ENCODE data around the gene SAMM50. TPM values are rescaled to one million over a fixed set of nuclear protein-coding genes. Genes with fewer than 3 reads are reported as not detected.

The SAMM50 gene
- total RNA-seq, 2 experiments from 2014 or later = 41.9 to 42.4 TPM

DNA sequence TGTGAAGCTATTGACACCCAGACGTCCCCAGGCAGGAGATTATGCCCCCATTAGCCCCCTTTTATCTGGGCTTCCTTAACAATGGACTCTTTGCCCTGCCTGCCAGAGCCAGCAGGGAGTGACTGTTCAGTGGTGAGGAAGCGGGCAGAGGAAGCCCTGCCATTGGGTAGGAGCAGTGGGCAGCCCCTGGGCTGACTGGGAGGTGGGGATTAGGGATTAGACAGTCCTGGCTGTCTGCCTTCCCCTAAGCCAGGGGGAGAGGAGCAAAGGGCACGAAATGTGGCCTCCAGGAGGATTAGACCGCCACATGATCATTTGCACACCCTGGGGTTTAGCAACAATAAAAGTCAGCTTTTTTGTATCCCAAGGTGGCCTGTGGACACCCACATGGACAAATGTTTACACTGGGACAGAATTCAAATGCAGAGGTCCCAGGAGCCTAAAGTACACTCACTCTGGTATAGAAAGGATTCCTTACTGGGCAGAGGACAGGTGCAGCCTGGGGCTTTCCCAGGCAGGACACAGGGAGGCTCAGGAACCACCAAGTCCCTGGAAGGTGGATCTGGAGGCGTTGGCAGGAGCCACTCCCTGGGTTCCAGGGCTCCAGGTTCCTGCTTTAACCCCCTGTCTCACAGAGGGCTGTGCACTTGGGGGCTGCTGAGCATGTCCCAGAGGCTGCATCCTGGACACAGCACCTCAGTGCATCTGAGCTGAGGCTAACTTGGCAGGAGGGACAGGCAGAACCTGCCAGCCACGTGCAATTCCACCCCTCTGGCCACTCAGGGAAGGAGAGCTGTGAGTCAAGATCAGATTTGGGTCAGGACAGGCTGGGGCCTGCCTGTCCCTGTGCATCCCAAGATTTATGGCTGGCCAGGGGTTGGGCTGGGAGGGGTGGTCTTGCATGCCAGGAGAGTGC is 29.6 kb upstream of the SAMM50 start:
- H3K4me3 Mint-ChIP-seq = no peak overlapping the region
- ChIA-PET CTCF (interaction anchor here (0.9 kb wide), 1 partner anchor 43 kb away, joined by 3 read pairs; no protein-coding TSS in a partner anchor), POLR2A (no interaction called here)
- no peak for DNase-seq
- peaks cover 8% of the 10 kb centered on the region for H3K4me1 Mint-ChIP-seq
- H3K27ac Mint-ChIP-seq = no peak overlapping the region
- no peaks in the 10 kb centered on the region for H3K36me3 Mint-ChIP-seq (ENCODE audit: low read depth)
- H3K27me3 Mint-ChIP-seq = peaks cover 26% of the 10 kb centered on the region
- H3K9me3 Mint-ChIP-seq = no peaks in the 10 kb centered on the region

- Mint-ChIP-seq H3K27ac (no peak overlapping the region), H3K4me1 (peaks cover 8% of the 10 kb centered on the region), H3K27me3 (peaks cover 24% of the 10 kb centered on the region), H3K9me3 (no peaks in the 10 kb centered on the region), H3K4me3 (no peak overlapping the region), H3K36me3 (ENCODE audit: low read depth) (no peaks in the 10 kb centered on the region)
- POLR2A ChIA-PET = no interaction called here
- DNase-seq = no peak
- CTCF ChIA-PET = interaction anchor here (1.9 kb wide), 1 partner anchor 20 kb away, joined by 5 read pairs; no protein-coding TSS in a partner anchor
These were observed 28.9 kb upstream of the SAMM50 start for GRCh38 chr22:43926349-43926710.

DNA sequence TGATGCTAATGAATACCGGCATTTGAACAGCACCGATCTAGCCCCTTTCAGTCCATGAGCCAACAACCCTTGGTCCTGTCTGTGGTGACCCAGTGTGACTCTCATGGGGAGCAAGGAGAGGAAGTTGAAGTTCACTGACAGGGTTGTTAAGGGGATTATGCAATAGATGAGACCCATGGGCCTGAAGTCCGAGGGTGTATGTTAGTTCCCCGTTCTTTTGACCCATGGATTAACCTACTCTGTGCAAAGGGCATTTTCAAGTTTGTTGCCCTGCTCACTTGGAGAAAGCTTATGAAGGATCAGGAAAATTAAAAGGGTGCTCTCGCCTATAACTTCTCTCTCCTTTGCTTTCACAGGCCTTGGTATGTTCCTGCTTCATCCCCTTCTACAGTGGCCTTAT is 26.8 kb upstream of the SAMM50 start:
- no peak for DNase-seq
- POLR2A ChIA-PET = no interaction called here
- CTCF ChIA-PET = interaction anchor here (1.9 kb wide), 1 partner anchor 18 kb away, joined by 5 read pairs; no protein-coding TSS in a partner anchor
- no peak overlapping the region for H3K27ac Mint-ChIP-seq
- H3K9me3 Mint-ChIP-seq = no peaks in the 10 kb centered on the region
- H3K4me1 Mint-ChIP-seq = peaks cover 4% of the 10 kb centered on the region
- no peak overlapping the region for H3K4me3 Mint-ChIP-seq
- peaks cover 18% of the 10 kb centered on the region for H3K27me3 Mint-ChIP-seq
- H3K36me3 Mint-ChIP-seq (ENCODE audit: low read depth) = no peaks in the 10 kb centered on the region

GRCh38 chr22:43928908-43929307 is 26.3 kb upstream of the SAMM50 start:
- Mint-ChIP-seq H3K36me3 (ENCODE audit: low read depth) (no peaks in the 10 kb centered on the region), H3K9me3 (no peaks in the 10 kb centered on the region), H3K27ac (no peak overlapping the region), H3K4me3 (no peak overlapping the region), H3K4me1 (peaks cover 3% of the 10 kb centered on the region), H3K27me3 (peaks cover 16% of the 10 kb centered on the region)
- DNase-seq = no peak
- ChIA-PET CTCF (no interaction called here), POLR2A (no interaction called here)

DNA sequence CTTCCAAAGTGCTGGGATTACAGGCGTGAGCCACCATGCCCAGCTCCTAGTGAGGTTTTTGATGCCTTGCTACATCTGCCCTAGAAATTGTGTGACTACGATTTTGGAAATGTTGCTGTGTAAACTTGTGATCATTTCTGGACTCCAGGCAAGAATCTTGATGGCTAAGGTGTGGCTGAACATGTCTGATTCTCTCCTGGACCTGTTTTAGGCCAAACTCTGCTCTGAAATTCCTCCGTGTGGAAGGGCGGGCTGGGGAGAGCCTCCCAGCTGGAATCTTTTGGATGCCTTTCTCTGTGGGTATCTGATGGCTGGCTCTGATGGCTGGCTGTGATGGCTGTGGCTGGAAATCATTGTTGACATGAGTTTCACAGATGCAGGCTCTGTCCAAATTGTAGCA is 23.5 kb upstream of the SAMM50 start:
- H3K27me3 Mint-ChIP-seq = peaks cover 5% of the 10 kb centered on the region
- H3K27ac Mint-ChIP-seq = no peak overlapping the region
- no peaks in the 10 kb centered on the region for H3K4me1 Mint-ChIP-seq
- no peak for DNase-seq
- POLR2A ChIA-PET = no interaction called here
- no peak overlapping the region for H3K4me3 Mint-ChIP-seq
- H3K9me3 Mint-ChIP-seq = no peaks in the 10 kb centered on the region
- CTCF ChIA-PET = no interaction called here
- H3K36me3 Mint-ChIP-seq (ENCODE audit: low read depth) = no peaks in the 10 kb centered on the region

DNA sequence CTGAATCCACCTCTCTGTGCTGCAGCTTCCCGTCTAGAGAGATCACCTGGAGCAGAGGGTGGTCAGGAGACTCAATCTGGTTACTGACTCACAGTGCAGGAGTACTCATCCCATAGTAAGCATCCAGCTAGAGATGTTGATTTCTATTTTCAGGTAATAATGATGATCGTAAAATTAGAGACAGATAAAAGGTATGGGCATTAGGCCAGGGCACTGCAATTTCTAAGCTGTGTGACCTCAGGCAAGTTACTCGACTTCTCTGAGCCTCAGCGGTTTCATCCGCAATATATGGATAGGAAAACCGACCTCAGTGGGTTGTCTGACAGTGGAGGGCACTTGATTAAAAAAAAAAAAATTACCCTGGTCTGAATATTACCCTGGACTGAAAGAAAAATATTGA is 13.8 kb upstream of the SAMM50 start:
- H3K9me3 Mint-ChIP-seq = no peaks in the 10 kb centered on the region
- peaks cover 3% of the 10 kb centered on the region for H3K27me3 Mint-ChIP-seq
- CTCF ChIA-PET = interaction anchor here (1.8 kb wide), 1 partner anchor 58 kb away, joined by 8 read pairs; no protein-coding TSS in a partner anchor
- H3K4me3 Mint-ChIP-seq = no peak overlapping the region
- H3K36me3 Mint-ChIP-seq (ENCODE audit: low read depth) = no peaks in the 10 kb centered on the region
- no peak overlapping the region for H3K27ac Mint-ChIP-seq
- POLR2A ChIA-PET = interaction anchor here (1.6 kb wide), 1 partner anchor 14 kb away, joined by 5 read pairs; the partner anchor contains the start of gene SAMM50
- no peak for DNase-seq
- no peaks in the 10 kb centered on the region for H3K4me1 Mint-ChIP-seq

DNA sequence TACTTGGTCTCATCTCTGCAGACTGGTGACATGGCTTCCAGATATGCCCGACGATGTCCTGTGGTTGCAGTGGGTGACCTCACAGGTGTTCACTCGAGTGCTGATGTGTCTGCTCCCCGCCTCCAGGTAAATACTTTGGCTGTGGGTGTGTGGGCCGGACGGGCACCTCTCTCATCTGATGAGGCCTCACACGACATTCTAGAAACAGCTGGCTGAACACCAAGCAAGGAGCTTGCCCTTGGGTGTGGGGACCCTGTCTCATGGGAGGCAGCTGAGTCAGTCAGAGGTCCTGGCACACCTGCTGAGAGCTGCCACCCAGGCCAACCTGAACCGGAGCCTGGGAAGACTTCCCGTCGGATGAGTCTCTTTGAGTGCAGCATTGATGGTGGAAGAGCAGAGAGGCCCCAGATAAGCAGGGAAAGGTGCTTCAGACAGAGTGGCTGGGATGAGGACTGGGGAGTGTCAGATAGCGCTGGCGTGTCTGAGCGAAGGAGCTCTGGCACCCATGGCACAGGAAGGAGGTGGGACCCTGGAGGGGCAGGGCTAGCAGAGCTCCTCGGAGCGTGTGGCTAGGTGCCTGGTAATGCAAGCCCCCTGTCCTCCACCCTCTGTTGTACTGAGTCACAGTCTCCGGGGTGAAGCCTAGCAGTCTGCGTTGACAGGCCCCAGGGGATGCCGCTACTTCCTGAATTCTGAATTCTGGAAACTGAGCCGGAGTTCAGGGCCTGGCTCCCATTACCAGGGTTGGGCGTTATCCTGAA is 10.4 kb upstream of the SAMM50 start:
- no peak for DNase-seq

GRCh38 chr22:43945632-43946383 is 9.4 kb upstream of the SAMM50 start:
- Mint-ChIP-seq H3K36me3 (ENCODE audit: low read depth) (no peaks in the 10 kb centered on the region), H3K27me3 (peaks cover 3% of the 10 kb centered on the region), H3K4me1 (no peaks in the 10 kb centered on the region), H3K9me3 (no peaks in the 10 kb centered on the region), H3K4me3 (no peak overlapping the region), H3K27ac (no peak overlapping the region)
- POLR2A ChIA-PET = interaction anchor here (1.4 to 2.8 kb wide), 2 partner anchors 9 to 63 kb away, joined by 3 to 20 read pairs; partner anchors contain the start of gene SAMM50
- CTCF ChIA-PET = interaction anchor here (0.6 to 2.3 kb wide), 17 partner anchors 9 to 234 kb away, joined by 3 to 24 read pairs (median 4); partner anchors contain the start of gene SAMM50
- peak; percentile 75 for DNase-seq

More for the DNA sequence above, 10.4 kb upstream of the SAMM50 start:
- Mint-ChIP-seq H3K27me3 (peaks cover 3% of the 10 kb centered on the region), H3K9me3 (no peaks in the 10 kb centered on the region), H3K36me3 (ENCODE audit: low read depth) (no peaks in the 10 kb centered on the region), H3K4me1 (no peaks in the 10 kb centered on the region), H3K27ac (no peak overlapping the region), H3K4me3 (no peak overlapping the region)
- POLR2A ChIA-PET = interaction anchor here (2.8 kb wide), 1 partner anchor 10 kb away, joined by 20 read pairs; the partner anchor contains the start of gene SAMM50
- CTCF ChIA-PET = interaction anchor here (1.3 to 2.2 kb wide), 3 partner anchors 10 to 62 kb away, joined by 4 to 14 read pairs (median 5); partner anchors contain the start of gene SAMM50

DNA sequence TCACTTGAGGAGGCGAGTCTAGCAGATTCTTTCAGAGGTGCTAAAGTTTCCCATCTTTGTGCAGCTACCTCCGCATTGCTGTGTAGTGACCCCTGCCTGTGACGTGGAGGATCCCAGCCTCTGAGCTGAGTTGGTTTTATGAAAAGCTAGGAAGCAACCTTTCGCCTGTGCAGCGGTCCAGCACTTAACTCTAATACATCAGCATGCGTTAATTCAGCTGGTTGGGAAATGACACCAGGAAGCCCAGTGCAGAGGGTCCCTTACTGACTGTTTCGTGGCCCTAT is 8.9 kb upstream of the SAMM50 start:
- Mint-ChIP-seq H3K9me3 (no peaks in the 10 kb centered on the region), H3K27me3 (peaks cover 3% of the 10 kb centered on the region), H3K36me3 (ENCODE audit: low read depth) (no peaks in the 10 kb centered on the region), H3K4me3 (no peak overlapping the region), H3K4me1 (no peaks in the 10 kb centered on the region), H3K27ac (no peak overlapping the region)
- no peak for DNase-seq
- ChIA-PET POLR2A (interaction anchor here (1.4 to 2.8 kb wide), 2 partner anchors 8 to 63 kb away, joined by 3 to 20 read pairs; partner anchors contain the start of gene SAMM50), CTCF (interaction anchor here (0.7 to 2.3 kb wide), 14 partner anchors 8 to 233 kb away, joined by 3 to 24 read pairs (median 4); partner anchors contain the start of gene SAMM50)

- no peak for DNase-seq
- Mint-ChIP-seq H3K9me3 (no peaks in the 10 kb centered on the region), H3K27ac (no peak overlapping the region), H3K4me1 (peaks cover 2% of the 10 kb centered on the region), H3K36me3 (ENCODE audit: low read depth) (no peaks in the 10 kb centered on the region), H3K4me3 (no peak overlapping the region), H3K27me3 (no peaks in the 10 kb centered on the region)
- ChIA-PET CTCF (interaction anchor here (0.6 kb wide), 1 partner anchor 56 kb away, joined by 3 read pairs; no protein-coding TSS in a partner anchor), POLR2A (no interaction called here)
These were observed 6.3 kb upstream of the SAMM50 start for GRCh38 chr22:43948836-43949406.

GRCh38 chr22:43951391-43951790 is 3.9 kb upstream of the SAMM50 start:
- no peaks in the 10 kb centered on the region for H3K9me3 Mint-ChIP-seq
- no peaks in the 10 kb centered on the region for H3K27me3 Mint-ChIP-seq
- CTCF ChIA-PET = no interaction called here
- DNase-seq = no peak
- POLR2A ChIA-PET = no interaction called here
- no peaks in the 10 kb centered on the region for H3K36me3 Mint-ChIP-seq (ENCODE audit: low read depth)
- H3K4me1 Mint-ChIP-seq = peaks cover 18% of the 10 kb centered on the region
- H3K4me3 Mint-ChIP-seq = no peak overlapping the region
- H3K27ac Mint-ChIP-seq = no peak overlapping the region

DNA sequence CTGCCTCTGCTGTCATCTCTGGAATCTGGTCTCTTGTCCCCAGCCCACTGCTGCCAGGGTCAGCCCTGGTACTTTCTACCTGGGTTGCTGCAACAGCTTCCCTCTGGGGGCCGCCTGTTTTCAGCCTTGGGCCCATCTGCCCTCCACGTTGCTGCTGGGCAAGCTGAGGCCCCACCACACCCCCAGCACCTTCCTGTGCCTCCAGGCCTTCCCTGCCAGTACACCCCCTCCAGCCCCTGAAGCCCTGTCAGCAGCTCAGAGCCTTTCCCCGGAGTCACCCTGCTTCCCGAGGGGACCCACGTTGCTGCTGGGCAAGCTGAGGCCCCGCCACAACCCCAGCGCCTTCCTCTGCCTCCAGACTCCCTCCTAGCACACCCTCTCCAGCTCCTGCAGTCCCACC is 3.3 kb upstream of the SAMM50 start:
- no peaks in the 10 kb centered on the region for H3K36me3 Mint-ChIP-seq (ENCODE audit: low read depth)
- H3K4me3 Mint-ChIP-seq = no peak overlapping the region
- no peak overlapping the region for H3K27ac Mint-ChIP-seq
- DNase-seq = no peak
- CTCF ChIA-PET = no interaction called here
- no peaks in the 10 kb centered on the region for H3K9me3 Mint-ChIP-seq
- H3K27me3 Mint-ChIP-seq = no peaks in the 10 kb centered on the region
- POLR2A ChIA-PET = interaction anchor here (0.9 kb wide), 1 partner anchor 229 kb away, joined by 3 read pairs; the partner anchor contains the start of gene PARVG
- peaks cover 24% of the 10 kb centered on the region for H3K4me1 Mint-ChIP-seq
